HG03469 (cell line): ENCODE results near the gene VAV3.
"Not testable (repeated sequence)": the region's sequence is repeated elsewhere in the genome, so short reads cannot be mapped to it uniquely, and the experiment has no call there.

Experiments
- ATAC-seq: cut with Tn5 transposase; IDR thresholded peaks from one replicate; pipeline ENCODE4 v1.9.1; 2021; ENCODE audit warnings: mild to moderate bottlenecking, moderate library complexity, moderate number of reproducible peaks; ENCODE audit not compliant: unreplicated experiment

The VAV3 gene

GRCh38 chr1:107664982-107665925 lies 299.7 kb downstream of the VAV3 start:
- ATAC-seq: no peak

GRCh38 chr1:107662971-107663370 lies 302.0 kb downstream of the VAV3 start:
- ATAC-seq: no peak

GRCh38 chr1:107661158-107661557 lies 303.8 kb downstream of the VAV3 start:
- ATAC-seq: no peak

GRCh38 chr1:107659961-107660360 lies 305.0 kb downstream of the VAV3 start:
- no peak for ATAC-seq

GRCh38 chr1:107657356-107657755 lies 307.6 kb downstream of the VAV3 start:
- ATAC-seq: no peak

- ATAC-seq: no peak
These were observed 311.2 kb downstream of the VAV3 start for GRCh38 chr1:107653765-107654164.

- no peak for ATAC-seq
These were observed 312.0 kb downstream of the VAV3 start for GRCh38 chr1:107653005-107653404.

- not testable (repeated sequence) for ATAC-seq
These were observed 314.2 kb downstream of the VAV3 start for GRCh38 chr1:107650825-107651224.

GRCh38 chr1:107649023-107649422 lies 316.0 kb downstream of the VAV3 start:
- ATAC-seq: no peak

- no peak for ATAC-seq
These were observed 316.9 kb downstream of the VAV3 start for GRCh38 chr1:107648071-107648470.

GRCh38 chr1:107647012-107647411 lies 318.0 kb downstream of the VAV3 start:
- no peak for ATAC-seq

- ATAC-seq: no peak
These were observed 321.2 kb downstream of the VAV3 start for GRCh38 chr1:107643766-107644165.

- ATAC-seq: no peak
These were observed 324.8 kb downstream of the VAV3 start for GRCh38 chr1:107640207-107640606.

GRCh38 chr1:107637101-107637500 lies 327.9 kb downstream of the VAV3 start:
- ATAC-seq: no peak

- ATAC-seq: no peak
These were observed 331.4 kb downstream of the VAV3 start for GRCh38 chr1:107633596-107633995.

GRCh38 chr1:107626073-107626796 lies 338.7 kb downstream of the VAV3 start:
- no peak for ATAC-seq

- no peak for ATAC-seq
These were observed 339.5 kb downstream of the VAV3 start for GRCh38 chr1:107625405-107626029.

- ATAC-seq: no peak
These were observed 341.5 kb downstream of the VAV3 start for GRCh38 chr1:107623431-107623830.

GRCh38 chr1:107622966-107623365 lies 342.0 kb downstream of the VAV3 start:
- no peak for ATAC-seq

GRCh38 chr1:107622535-107622934 lies 342.4 kb downstream of the VAV3 start:
- no peak for ATAC-seq

GRCh38 chr1:107620753-107621152 lies 344.2 kb downstream of the VAV3 start:
- ATAC-seq: no peak
